ENCODE data around the gene AHNAK. TPM values are rescaled to one million over a fixed set of nuclear protein-coding genes. Genes with fewer than 3 reads are reported as not detected.

The AHNAK gene
- total and polyA plus RNA-seq, 2 donors (not counting 1 experiment from before 2014, with no cell fraction given), result 220 to 762 TPM

GRCh38 chr11:62579252-62579651 is 32.6 kb upstream of the AHNAK start:
- Histone ChIP-seq H2AFZ (ENCODE audit: low read length) (no peak overlapping the region), H3K4me3 (replicated peaks in 1 of 4; ENCODE audit: control extremely low read depth in 1 of 4, insufficient read depth in 1 of 4, low read depth in 3 of 4, low read length in 4 of 4) (no peak overlapping the region), H3K27ac (ENCODE audit: insufficient read depth, low read length) (no peak overlapping the region), H3K79me2 (ENCODE audit: control insufficient read depth, insufficient read depth, low read length) (peaks cover 15% of the 10 kb centered on the region), H3K9me3 (ENCODE audit: control insufficient read depth, insufficient read depth, low read depth, low read length) (no peaks in the 10 kb centered on the region), H4K20me1 (ENCODE audit: control insufficient read depth, extremely low read depth, insufficient read depth, low read length) (no peaks in the 10 kb centered on the region), H3K9ac (ENCODE audit: insufficient read depth, low read length) (no peak overlapping the region), H3K4me2 (ENCODE audit: extremely low read depth, insufficient read depth, low read length) (no peak overlapping the region), H3K27me3 (ENCODE audit: control insufficient read depth, insufficient read depth, low read length) (no peaks in the 10 kb centered on the region), H3K36me3 (ENCODE audit: control insufficient read depth, insufficient read depth, low read length) (peaks cover 3% of the 10 kb centered on the region), H3K4me1 (ENCODE audit: control insufficient read depth, extremely low read depth, insufficient read depth, low read length) (peaks cover 6% of the 10 kb centered on the region)
- peak in 1 of 2 donors; percentile 57 for DNase-seq (ENCODE audit: low read depth in 2 of 2)
- TF ChIP-seq EZH2 (IDR thresholded peaks at IDR 0.05; ENCODE audit: low read length, missing control alignments) (no peak), CTCF (conservative IDR thresholded peaks at IDR 0.05 in 1 of 2, IDR thresholded peaks at IDR 0.05 in 1 of 2; ENCODE audit: low read depth in 1 of 2, low read length in 2 of 2) (no peak)

- Histone ChIP-seq H3K9me3 (ENCODE audit: control insufficient read depth, insufficient read depth, low read depth, low read length) (no peaks in the 10 kb centered on the region), H2AFZ (ENCODE audit: low read length) (no peak overlapping the region), H4K20me1 (ENCODE audit: control insufficient read depth, extremely low read depth, insufficient read depth, low read length) (no peaks in the 10 kb centered on the region), H3K4me1 (ENCODE audit: control insufficient read depth, extremely low read depth, insufficient read depth, low read length) (peaks cover 6% of the 10 kb centered on the region), H3K27me3 (ENCODE audit: control insufficient read depth, insufficient read depth, low read length) (no peaks in the 10 kb centered on the region), H3K4me3 (replicated peaks in 1 of 4; ENCODE audit: control extremely low read depth in 1 of 4, insufficient read depth in 1 of 4, low read depth in 3 of 4, low read length in 4 of 4) (no peak overlapping the region), H3K79me2 (ENCODE audit: control insufficient read depth, insufficient read depth, low read length) (peaks cover 16% of the 10 kb centered on the region), H3K4me2 (ENCODE audit: extremely low read depth, insufficient read depth, low read length) (no peak overlapping the region), H3K9ac (ENCODE audit: insufficient read depth, low read length) (no peak overlapping the region), H3K36me3 (ENCODE audit: control insufficient read depth, insufficient read depth, low read length) (peaks cover 3% of the 10 kb centered on the region), H3K27ac (ENCODE audit: insufficient read depth, low read length) (no peak overlapping the region)
- TF ChIP-seq EZH2 (IDR thresholded peaks at IDR 0.05; ENCODE audit: low read length, missing control alignments), result no peak
- no peak for TF ChIP-seq CTCF (conservative IDR thresholded peaks at IDR 0.05 in 1 of 2, IDR thresholded peaks at IDR 0.05 in 1 of 2; ENCODE audit: low read depth in 1 of 2, low read length in 2 of 2)
- DNase-seq (ENCODE audit: low read depth in 2 of 2), result no peak
Observed at GRCh38 chr11:62578541-62578940, 31.9 kb upstream of the AHNAK start.

GRCh38 chr11:62577046-62577714 is 30.6 kb upstream of the AHNAK start:
- no peak overlapping the region for H3K27ac ChIP-seq (ENCODE audit: insufficient read depth, low read length)

More at GRCh38 chr11:62577046-62577714, 30.6 kb upstream of the AHNAK start:
- Histone ChIP-seq H4K20me1 (ENCODE audit: control insufficient read depth, extremely low read depth, insufficient read depth, low read length) (no peaks in the 10 kb centered on the region), H3K4me3 (replicated peaks in 1 of 4; ENCODE audit: control extremely low read depth in 1 of 4, insufficient read depth in 1 of 4, low read depth in 3 of 4, low read length in 4 of 4) (no peak overlapping the region), H3K4me2 (ENCODE audit: extremely low read depth, insufficient read depth, low read length) (no peak overlapping the region), H3K9ac (ENCODE audit: insufficient read depth, low read length) (no peak overlapping the region), H2AFZ (ENCODE audit: low read length) (no peak overlapping the region), H3K36me3 (ENCODE audit: control insufficient read depth, insufficient read depth, low read length) (peaks cover 3% of the 10 kb centered on the region), H3K79me2 (ENCODE audit: control insufficient read depth, insufficient read depth, low read length) (peaks cover 29% of the 10 kb centered on the region), H3K4me1 (ENCODE audit: control insufficient read depth, extremely low read depth, insufficient read depth, low read length) (peaks cover 6% of the 10 kb centered on the region), H3K27me3 (ENCODE audit: control insufficient read depth, insufficient read depth, low read length) (no peaks in the 10 kb centered on the region), H3K9me3 (ENCODE audit: control insufficient read depth, insufficient read depth, low read depth, low read length) (no peaks in the 10 kb centered on the region)
- DNase-seq (ENCODE audit: low read depth in 2 of 2), result no peak
- TF ChIP-seq EZH2 (IDR thresholded peaks at IDR 0.05; ENCODE audit: low read length, missing control alignments) (no peak), CTCF (conservative IDR thresholded peaks at IDR 0.05 in 1 of 2, IDR thresholded peaks at IDR 0.05 in 1 of 2; ENCODE audit: low read depth in 1 of 2, low read length in 2 of 2) (no peak)

Measured in fibroblast of lung (primary cell).